GM12872 (cell line): ENCODE results near the gene C12orf57.

Experiments used
- TF ChIP-seq, protein P1 (sequence below): IDR thresholded peaks from 3 replicates; pipeline ENCODE4 v1.5.1; 2011; ENCODE audit warnings: low read depth, mild to moderate bottlenecking, low read length, moderate library complexity; ENCODE audit not compliant: insufficient read depth

Gene C12orf57

DNA sequence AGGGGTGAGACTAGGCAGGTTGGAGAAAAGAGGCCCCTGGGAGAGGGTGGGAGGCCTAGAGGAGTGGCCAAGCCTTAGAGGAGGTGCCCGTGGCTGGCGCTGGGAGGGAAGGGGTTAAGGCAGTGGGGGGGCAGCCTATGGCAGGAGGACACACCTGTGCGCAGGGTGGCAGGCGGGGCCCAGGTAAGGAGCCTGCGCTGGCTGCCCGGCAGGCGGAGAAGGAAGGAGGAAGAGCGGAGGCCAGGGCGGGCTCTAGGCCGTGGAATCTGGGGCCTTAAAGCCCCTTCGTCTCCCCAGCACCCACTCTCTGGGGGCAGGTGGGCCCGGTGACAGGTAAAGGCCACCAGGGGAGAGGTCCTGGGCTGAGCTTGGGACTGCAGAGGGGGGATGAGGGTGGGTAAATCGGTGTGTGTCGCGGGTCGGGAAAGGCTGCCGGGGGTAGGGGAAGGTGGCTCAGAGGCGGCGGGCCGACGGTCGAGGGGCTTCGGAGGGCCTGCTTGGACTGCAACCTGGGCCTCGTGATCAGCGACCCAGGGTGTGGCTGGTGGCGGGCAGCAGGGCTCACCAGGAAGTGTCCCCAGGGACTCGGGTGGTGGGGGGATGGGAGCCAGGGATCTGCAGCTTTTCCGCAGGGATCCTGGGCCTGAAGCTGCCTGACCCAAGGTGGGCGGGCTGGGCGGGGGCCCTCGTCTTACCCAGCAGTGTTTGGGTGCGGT, 19.4 kb downstream of the C12orf57 start:
- TF ChIP-seq, protein P1, sequence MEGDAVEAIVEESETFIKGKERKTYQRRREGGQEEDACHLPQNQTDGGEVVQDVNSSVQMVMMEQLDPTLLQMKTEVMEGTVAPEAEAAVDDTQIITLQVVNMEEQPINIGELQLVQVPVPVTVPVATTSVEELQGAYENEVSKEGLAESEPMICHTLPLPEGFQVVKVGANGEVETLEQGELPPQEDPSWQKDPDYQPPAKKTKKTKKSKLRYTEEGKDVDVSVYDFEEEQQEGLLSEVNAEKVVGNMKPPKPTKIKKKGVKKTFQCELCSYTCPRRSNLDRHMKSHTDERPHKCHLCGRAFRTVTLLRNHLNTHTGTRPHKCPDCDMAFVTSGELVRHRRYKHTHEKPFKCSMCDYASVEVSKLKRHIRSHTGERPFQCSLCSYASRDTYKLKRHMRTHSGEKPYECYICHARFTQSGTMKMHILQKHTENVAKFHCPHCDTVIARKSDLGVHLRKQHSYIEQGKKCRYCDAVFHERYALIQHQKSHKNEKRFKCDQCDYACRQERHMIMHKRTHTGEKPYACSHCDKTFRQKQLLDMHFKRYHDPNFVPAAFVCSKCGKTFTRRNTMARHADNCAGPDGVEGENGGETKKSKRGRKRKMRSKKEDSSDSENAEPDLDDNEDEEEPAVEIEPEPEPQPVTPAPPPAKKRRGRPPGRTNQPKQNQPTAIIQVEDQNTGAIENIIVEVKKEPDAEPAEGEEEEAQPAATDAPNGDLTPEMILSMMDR = no peak

DNA sequence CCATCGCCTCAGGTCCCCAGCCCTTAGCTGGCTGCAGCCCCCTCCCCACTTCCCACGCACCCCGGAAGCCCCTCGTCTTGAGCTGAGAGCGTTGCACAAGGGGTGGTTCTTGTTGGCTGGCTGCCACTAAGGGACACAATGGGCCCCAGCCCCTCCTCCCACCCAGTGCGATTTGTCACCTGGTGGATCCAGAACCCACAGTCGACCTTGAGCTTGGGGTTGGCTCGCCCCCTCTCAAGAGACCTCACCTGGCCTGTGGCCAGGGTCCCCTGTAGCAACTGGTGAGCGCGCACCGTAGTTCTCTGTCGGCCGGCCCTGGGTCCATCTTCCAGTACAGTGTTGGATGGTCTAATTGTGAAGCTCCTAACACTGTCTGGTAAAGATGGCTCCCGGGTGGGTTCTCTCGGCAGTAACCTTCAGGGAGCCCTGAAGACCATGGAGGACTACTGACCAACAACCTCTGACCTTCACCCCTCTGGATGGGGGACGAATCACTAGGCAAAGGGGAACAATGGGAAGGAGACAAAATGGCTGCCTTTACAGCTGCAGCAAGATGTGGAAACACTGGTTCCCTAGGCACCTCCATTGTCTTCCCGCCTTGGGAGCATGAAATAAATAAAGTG, 20.1 kb downstream of the C12orf57 start:
- TF ChIP-seq, protein P1 = no peak

DNA sequence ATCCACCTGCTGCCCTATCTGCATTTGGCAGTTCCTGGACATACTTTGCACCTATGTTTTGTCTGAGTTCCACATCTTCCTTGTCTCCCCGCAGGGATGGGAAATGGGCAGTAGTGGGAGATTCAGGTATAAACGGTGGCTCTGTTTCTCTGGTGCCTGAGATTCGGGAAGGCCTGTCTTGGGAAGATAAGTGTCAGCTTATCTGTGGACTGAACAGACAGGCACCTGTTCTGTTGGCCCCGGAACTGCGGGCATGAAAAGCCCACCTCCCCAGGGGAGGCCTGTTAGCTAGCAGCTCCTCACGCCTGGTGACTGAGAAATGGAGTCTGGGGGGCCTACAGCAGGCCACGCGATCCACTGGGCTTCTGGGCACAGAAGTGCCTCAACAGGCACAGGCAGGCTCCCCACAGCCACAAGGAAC, 20.8 kb downstream of the C12orf57 start:
- TF ChIP-seq, protein P1 = no peak

DNA sequence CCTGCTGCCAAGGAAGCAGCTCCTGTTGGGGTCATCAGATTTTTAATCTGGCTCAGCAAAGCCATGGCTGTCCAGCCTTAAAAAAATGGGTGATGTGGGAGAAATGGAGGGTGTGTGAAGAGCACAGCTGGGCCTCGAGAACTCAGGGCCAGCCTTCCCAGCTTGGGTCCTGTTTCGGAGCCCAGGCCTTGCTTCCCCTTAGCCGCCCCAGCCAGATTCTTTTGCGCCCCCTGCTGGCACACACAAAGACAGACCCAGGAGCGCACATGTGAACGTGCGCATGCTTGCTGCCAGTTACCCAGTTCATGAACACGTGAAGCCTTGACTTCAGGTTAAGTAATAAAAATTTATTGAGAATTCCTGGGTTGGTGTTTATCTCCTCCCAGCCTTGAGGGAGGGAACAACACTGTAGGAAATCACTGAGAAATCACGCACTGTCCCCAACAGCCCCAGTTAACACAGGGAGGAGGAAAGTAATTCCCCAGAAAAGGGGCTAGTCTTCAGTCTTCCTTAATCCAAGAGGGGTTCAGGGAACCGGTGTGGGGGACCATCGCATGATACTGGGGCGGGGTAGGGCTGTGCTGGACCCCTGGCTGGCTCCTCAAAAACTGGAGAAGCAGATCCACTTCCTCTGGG, 21.3 kb downstream of the C12orf57 start:
- TF ChIP-seq, protein P1 = peak; percentile 90

DNA sequence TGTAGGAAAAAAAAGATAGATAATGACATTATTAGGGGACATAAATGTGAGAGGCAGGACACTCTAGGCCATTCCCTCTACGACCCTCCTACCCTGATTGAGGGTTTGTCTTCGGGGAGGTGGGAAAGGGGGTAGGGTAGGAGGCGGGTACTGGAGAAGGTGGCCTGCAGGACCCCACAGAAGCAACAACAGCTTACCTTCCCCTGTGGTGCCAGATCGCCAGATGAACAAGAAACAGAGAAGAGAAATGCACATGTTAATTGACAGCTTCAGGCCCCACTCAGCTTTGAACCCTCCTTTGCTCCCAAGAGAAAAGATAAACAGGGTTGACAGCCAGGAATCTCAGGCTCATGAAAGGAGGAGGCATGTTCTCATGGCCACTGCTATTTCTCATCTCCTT, 21.9 kb downstream of the C12orf57 start:
- TF ChIP-seq, protein P1 = no peak

DNA sequence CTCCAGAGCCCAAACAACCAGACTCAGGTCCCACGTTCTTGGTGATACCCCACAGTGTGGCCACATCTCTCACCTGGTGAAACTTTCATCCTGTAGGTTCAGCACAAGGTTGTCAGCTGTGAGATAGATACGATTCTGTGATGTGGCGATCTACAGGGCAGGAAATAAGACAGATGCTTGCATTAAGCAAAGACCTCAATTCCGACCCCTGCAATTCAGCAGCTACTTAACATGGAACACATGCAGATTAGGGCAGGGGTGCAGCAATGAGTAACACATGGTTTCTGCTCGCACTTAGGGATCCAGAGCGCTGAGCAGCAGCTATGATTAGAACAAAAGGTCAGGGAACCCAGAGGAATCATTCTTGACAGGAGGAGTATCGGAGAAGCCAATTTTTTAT, 22.5 kb downstream of the C12orf57 start:
- TF ChIP-seq, protein P1 = no peak

DNA sequence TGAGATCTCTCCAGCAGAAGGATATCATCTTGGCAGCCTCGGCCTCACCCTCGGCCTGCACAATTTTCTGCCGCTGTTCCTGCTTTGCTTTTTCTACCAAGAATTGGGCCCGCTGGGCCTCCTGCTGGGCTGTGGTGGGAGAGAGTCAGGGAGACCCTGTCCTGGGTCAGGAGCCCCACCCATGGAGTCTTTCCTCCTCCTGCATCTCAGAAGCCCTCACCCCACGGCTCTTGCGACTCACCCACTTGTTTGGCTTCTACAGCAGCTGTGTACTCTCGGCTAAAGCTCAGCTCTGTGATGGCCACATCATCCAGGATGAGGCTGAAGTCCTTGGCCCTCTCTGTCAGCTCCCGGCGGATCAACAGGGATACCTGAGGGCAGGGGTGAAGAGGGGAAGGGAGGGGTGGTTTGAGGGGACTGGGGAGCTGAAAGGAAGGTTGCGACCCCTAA, 23.9 kb downstream of the C12orf57 start:
- TF ChIP-seq, protein P1 = no peak
